CD4-positive, alpha-beta T cell treated with Interleukin-15 for 1 hour (primary cell): ENCODE measurements around the gene TPSB2.
"Not testable (repeated sequence)": the region's sequence is repeated elsewhere in the genome, so short reads cannot be mapped to it uniquely, and the experiment has no call there.

Experiments used
- DNase-seq: peaks from one replicate; pipeline ENCODE4 v3.0.0-alpha.2; 2020

Gene TPSB2

GRCh38 chr16:1198671-1199346, 31.2 kb downstream of the TPSB2 start:
- DNase-seq, result not testable (repeated sequence)

- no peak for DNase-seq
Observed at GRCh38 chr16:1198194-1198593, 31.8 kb downstream of the TPSB2 start.

GRCh38 chr16:1197237-1197866, 32.6 kb downstream of the TPSB2 start:
- DNase-seq, result no peak

GRCh38 chr16:1196494-1196893, 33.5 kb downstream of the TPSB2 start:
- no peak for DNase-seq

GRCh38 chr16:1195393-1195666, 34.7 kb downstream of the TPSB2 start:
- no peak for DNase-seq

- no peak for DNase-seq
Observed at GRCh38 chr16:1194665-1195392, 35.2 kb downstream of the TPSB2 start.

- no peak for DNase-seq
Observed at GRCh38 chr16:1193825-1194581, 36.0 kb downstream of the TPSB2 start.

- DNase-seq, result no peak
Observed at GRCh38 chr16:1193143-1193824, 36.7 kb downstream of the TPSB2 start.

- no peak for DNase-seq
Observed at GRCh38 chr16:1192384-1193073, 37.5 kb downstream of the TPSB2 start.

GRCh38 chr16:1190789-1191188, 39.2 kb downstream of the TPSB2 start:
- not testable (repeated sequence) for DNase-seq

- DNase-seq, result no peak
Observed at GRCh38 chr16:1189455-1189854, 40.5 kb downstream of the TPSB2 start.

- DNase-seq, result no peak
Observed at GRCh38 chr16:1188432-1189189, 41.4 kb downstream of the TPSB2 start.

- not testable (repeated sequence) for DNase-seq
Observed at GRCh38 chr16:1185460-1186207, 44.4 kb downstream of the TPSB2 start.

- no peak for DNase-seq
Observed at GRCh38 chr16:1184980-1185379, 45.0 kb downstream of the TPSB2 start.

GRCh38 chr16:1184156-1184868, 45.7 kb downstream of the TPSB2 start:
- DNase-seq, result no peak

- no peak for DNase-seq
Observed at GRCh38 chr16:1182950-1183907, 46.8 kb downstream of the TPSB2 start.

- no peak for DNase-seq
Observed at GRCh38 chr16:1182316-1182671, 47.7 kb downstream of the TPSB2 start.

GRCh38 chr16:1181404-1182315, 48.3 kb downstream of the TPSB2 start:
- no peak for DNase-seq
